Natural killer cell (primary cell): ENCODE data around the gene LNPEP. TPM values are rescaled to one million over a fixed set of nuclear protein-coding genes. Genes with fewer than 3 reads are reported as not detected.

Experiments
- ATAC-seq, 3 donors: fragments of 150-1000 bp in 2 of 3; fragments of 200-7000 bp in 1 of 3; cut with Tn5 transposase; 1 replicate in 1 of 3; 2 replicates in 2 of 3; pipeline ENCODE4 v1.10.0; 2021; ENCODE audit warnings: mild to moderate bottlenecking in 2 of 3, moderate library complexity in 2 of 3
- DNase-seq, 2 donors: peaks; one replicate each; pipeline versions ENCODE4 v3.0.0 to v3.0.0-alpha.2; 2013 to 2021; ENCODE audit warnings: mixed read lengths in 1 of 2
- H3K27ac ChIP-seq: one replicate; pipeline ENCODE4 v1.5.1; 2013; ENCODE audit warnings: mild to moderate bottlenecking, low read length
- H3K27me3 ChIP-seq: one replicate; pipeline ENCODE4 v1.6.1; 2013; ENCODE audit warnings: low read length; ENCODE audit not compliant: control insufficient read depth, insufficient read depth
- H3K36me3 ChIP-seq: one replicate; pipeline ENCODE4 v1.6.1; 2013; ENCODE audit warnings: low read length; ENCODE audit not compliant: control insufficient read depth, insufficient read depth
- H3K4me1 ChIP-seq: one replicate; pipeline ENCODE4 v1.6.1; 2013; ENCODE audit warnings: low read length; ENCODE audit not compliant: control insufficient read depth, insufficient read depth
- H3K4me3 ChIP-seq: one replicate; pipeline ENCODE4 v1.5.1; 2013; ENCODE audit warnings: low read length
- H3K9me3 ChIP-seq: one replicate; pipeline ENCODE4 v1.6.1; 2013; ENCODE audit warnings: low read length; ENCODE audit not compliant: control insufficient read depth, insufficient read depth
- H3K27ac Mint-ChIP-seq, 2 donors: one replicate each; pipeline ENCODE4 v1.8.0; 2022; ENCODE audit warnings: mild to moderate bottlenecking in 2 of 2, mixed read lengths in 2 of 2, moderate library complexity in 1 of 2
- H3K27me3 Mint-ChIP-seq, 2 donors: one replicate each; pipeline ENCODE4 v1.8.0; 2022; ENCODE audit warnings: low read depth in 2 of 2, mixed read lengths in 2 of 2
- H3K36me3 Mint-ChIP-seq: one replicate; pipeline ENCODE4 v1.8.0; 2022; ENCODE audit warnings: mixed read lengths
- H3K4me1 Mint-ChIP-seq, 2 donors: one replicate each; pipeline ENCODE4 v1.8.0; 2022; ENCODE audit warnings: mixed read lengths in 2 of 2
- H3K4me3 Mint-ChIP-seq: one replicate; pipeline ENCODE4 v1.8.0; 2022; ENCODE audit warnings: mild to moderate bottlenecking, moderate library complexity, mixed read lengths
- H3K9me3 Mint-ChIP-seq, 2 donors: one replicate each; pipeline ENCODE4 v1.8.0; 2022; ENCODE audit warnings: mixed read lengths in 2 of 2
- WGBS: methylation state at CpG from one replicate; pipeline ENCODE4 v1.1.7; 2013; ENCODE audit warnings: missing lambda C conversion rate; ENCODE audit not compliant: insufficient coverage; 5-methylcytosine and 5-hydroxymethylcytosine counted together
- intact Hi-C: fragments of 100-400 bp; cut with micrococcal nuclease; formaldehyde crosslinking; loops from one replicate; pipeline ENCODE4 v1.14.2; 2022
- total RNA-seq, 4 donors: library from RNA; stranded (reverse); fragments of 120-200 nt in 1 of 4; gene quantifications; one replicate each; pipeline versions ENCODE4 v1.2.3 to v1.2.4, GENCODE V29; 2013 to 2022
- TF ChIP-seq, protein P1 (sequence below): fragments of 200-600 bp; IDR thresholded peaks from one replicate; pipeline ENCODE4 v1.8.0; 2022; ENCODE audit warnings: antibody characterized with exemption

LNPEP gene
- total RNA-seq, 3 donors from 2014 or later (not counting 1 experiment from before 2014, with no cell fraction given): 126 to 162 (median 135) TPM

DNA sequence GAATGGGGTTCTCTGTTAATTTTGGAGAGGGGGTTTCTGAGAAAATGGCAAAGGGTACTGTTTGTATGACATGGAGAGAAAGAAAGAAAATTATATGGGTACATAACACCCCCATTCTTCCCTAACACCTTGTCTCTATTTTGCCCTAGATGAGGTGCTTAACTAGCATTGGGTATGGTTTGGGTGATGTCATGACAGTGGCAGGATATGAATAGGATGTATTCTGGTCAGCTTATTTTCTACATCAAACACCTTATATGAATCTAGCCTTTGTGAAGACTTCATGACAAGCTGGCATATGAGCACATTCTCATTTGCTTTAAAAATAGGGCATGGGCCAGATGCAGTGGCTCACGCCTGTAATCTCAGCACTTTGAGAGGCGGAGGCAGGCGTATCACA, 58.6 kb downstream of the LNPEP start:
- Histone ChIP-seq H3K4me3 (no peak overlapping the region), H3K27ac (no peak overlapping the region), H3K4me1 (peaks cover 3% of the 10 kb centered on the region), H3K9me3 (no peaks in the 10 kb centered on the region), H3K27me3 (no peaks in the 10 kb centered on the region), H3K36me3 (peaks cover 84% of the 10 kb centered on the region)
- H3K36me3 Mint-ChIP-seq: peaks cover 22% of the 10 kb centered on the region
- TF ChIP-seq, protein P1, sequence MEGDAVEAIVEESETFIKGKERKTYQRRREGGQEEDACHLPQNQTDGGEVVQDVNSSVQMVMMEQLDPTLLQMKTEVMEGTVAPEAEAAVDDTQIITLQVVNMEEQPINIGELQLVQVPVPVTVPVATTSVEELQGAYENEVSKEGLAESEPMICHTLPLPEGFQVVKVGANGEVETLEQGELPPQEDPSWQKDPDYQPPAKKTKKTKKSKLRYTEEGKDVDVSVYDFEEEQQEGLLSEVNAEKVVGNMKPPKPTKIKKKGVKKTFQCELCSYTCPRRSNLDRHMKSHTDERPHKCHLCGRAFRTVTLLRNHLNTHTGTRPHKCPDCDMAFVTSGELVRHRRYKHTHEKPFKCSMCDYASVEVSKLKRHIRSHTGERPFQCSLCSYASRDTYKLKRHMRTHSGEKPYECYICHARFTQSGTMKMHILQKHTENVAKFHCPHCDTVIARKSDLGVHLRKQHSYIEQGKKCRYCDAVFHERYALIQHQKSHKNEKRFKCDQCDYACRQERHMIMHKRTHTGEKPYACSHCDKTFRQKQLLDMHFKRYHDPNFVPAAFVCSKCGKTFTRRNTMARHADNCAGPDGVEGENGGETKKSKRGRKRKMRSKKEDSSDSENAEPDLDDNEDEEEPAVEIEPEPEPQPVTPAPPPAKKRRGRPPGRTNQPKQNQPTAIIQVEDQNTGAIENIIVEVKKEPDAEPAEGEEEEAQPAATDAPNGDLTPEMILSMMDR: no peak
- no peak overlapping the region for H3K4me3 Mint-ChIP-seq
- intact Hi-C loops: no loop called here
- DNase-seq: no peak
- H3K4me1 Mint-ChIP-seq: peaks cover 36 to 48% of the 10 kb centered on the region in 2 donors
- no peaks in the 10 kb centered on the region for H3K27me3 Mint-ChIP-seq
- peak overlapping the region; percentile 75 to 87 for H3K27ac Mint-ChIP-seq
- ATAC-seq: peak in 1 of 3 donors; percentile 44
- no peaks in the 10 kb centered on the region for H3K9me3 Mint-ChIP-seq
- 87% methylated on average over 3 of the region's 3 CpGs for WGBS

DNA sequence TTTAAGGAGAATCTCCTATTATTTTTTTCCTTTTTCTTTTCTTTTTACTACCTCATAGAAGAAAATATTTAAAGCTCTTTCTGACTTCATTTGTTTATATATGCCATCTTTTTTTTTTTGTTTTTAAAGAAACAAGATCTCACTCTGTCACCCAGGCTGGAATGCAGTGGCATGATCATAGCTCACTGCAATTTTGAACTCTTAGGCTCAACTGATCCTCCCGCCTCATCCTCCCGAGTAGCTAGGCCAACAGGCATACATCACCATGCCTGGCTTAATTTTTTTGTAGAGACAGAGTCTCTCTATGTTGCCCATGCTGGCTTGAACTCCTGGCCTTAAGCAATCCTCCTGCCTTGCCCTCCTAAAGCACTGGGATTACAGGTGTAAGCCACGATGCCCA, 59.5 kb downstream of the LNPEP start:
- intact Hi-C loops: no loop called here
- TF ChIP-seq, protein P1: no peak
- Mint-ChIP-seq H3K4me1 (peaks cover 36 to 48% of the 10 kb centered on the region in 2 donors), H3K36me3 (peaks cover 22% of the 10 kb centered on the region), H3K27ac (peak overlapping the region; percentile 75 to 87), H3K27me3 (no peaks in the 10 kb centered on the region), H3K4me3 (no peak overlapping the region), H3K9me3 (no peaks in the 10 kb centered on the region)
- WGBS: 92% methylated on average over 3 of the region's 3 CpGs
- Histone ChIP-seq H3K27me3 (no peaks in the 10 kb centered on the region), H3K4me1 (peaks cover 3% of the 10 kb centered on the region), H3K36me3 (peaks cover 85% of the 10 kb centered on the region), H3K4me3 (no peak overlapping the region), H3K27ac (no peak overlapping the region), H3K9me3 (no peaks in the 10 kb centered on the region)
- no peak for DNase-seq
- ATAC-seq: no peak

DNA sequence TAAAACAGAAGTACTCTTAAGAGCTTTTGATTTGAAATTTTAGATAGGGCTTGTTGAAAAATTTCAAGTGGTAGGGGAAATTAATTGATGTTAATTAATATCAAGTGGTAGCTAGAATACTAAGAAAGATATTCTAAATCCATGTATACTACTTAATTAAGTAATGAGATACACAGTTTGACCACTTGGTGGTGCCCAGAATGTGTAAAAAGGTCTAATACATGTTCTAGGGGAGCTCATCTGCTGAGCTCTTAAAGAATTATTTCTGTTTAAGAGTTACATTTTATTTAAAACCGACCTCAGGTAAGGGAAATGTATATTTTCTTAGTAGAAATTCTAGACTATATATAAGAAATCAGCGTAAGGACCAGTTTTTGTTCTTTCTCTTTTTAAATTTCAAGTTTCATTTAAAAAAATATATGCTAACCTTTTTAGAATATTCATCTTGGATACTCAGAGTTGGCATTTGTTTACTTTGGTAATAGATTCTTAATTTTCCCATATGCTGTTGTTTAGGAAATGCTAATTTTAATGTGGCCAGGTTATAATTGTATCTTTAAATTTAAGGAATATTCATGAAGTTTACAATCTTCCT, 61.5 kb downstream of the LNPEP start:
- Histone ChIP-seq H3K4me3 (no peak overlapping the region), H3K27ac (no peak overlapping the region), H3K4me1 (peaks cover 3% of the 10 kb centered on the region), H3K27me3 (no peaks in the 10 kb centered on the region), H3K36me3 (peaks cover 82% of the 10 kb centered on the region), H3K9me3 (no peaks in the 10 kb centered on the region)
- H3K36me3 Mint-ChIP-seq: peaks cover 12% of the 10 kb centered on the region
- ATAC-seq (peak; percentile 74 to 92 (median 88)), DNase-seq (peak in 1 of 2 donors; percentile 65)
- no peaks in the 10 kb centered on the region for H3K27me3 Mint-ChIP-seq
- H3K27ac Mint-ChIP-seq: peak overlapping the region in 1 of 2 donors; percentile 6
- no peaks in the 10 kb centered on the region for H3K9me3 Mint-ChIP-seq
- intact Hi-C loops: no loop called here
- no CpG with 5 or more reads among the region's 2 CpGs for WGBS
- H3K4me1 Mint-ChIP-seq: peaks cover 27 to 39% of the 10 kb centered on the region in 2 donors
- no peak overlapping the region for H3K4me3 Mint-ChIP-seq
- TF ChIP-seq, protein P1: peak; percentile 54

DNA sequence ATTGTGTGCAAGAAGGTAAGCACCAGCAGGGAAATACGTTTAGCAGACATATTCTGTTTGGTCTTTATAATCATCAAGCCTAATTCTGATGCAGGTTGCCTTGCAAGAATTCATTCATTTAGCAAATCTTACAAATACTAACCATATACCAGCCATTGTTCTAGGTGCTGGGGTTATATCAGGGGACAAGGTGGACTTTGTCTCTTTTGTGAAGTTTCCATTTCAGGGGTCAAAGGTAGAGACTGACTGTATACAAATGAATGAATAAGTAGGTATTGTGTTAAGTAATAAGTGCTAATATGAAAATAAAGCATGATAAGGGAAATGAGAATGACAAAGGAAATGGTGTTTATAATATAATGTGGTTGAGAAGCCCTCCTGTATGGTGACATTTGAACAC, 64.0 kb downstream of the LNPEP start:
- H3K9me3 Mint-ChIP-seq: no peaks in the 10 kb centered on the region
- no peaks in the 10 kb centered on the region for H3K27me3 ChIP-seq
- H3K4me3 ChIP-seq: no peak overlapping the region
- 83% methylated on average over 1 of the region's 1 CpG for WGBS
- no peak for ATAC-seq
- no peaks in the 10 kb centered on the region for H3K9me3 ChIP-seq
- peaks cover 12% of the 10 kb centered on the region for H3K36me3 Mint-ChIP-seq
- H3K4me1 Mint-ChIP-seq: peaks cover 27 to 34% of the 10 kb centered on the region in 2 donors
- H3K4me3 Mint-ChIP-seq: no peak overlapping the region
- intact Hi-C loops: no loop called here
- peaks cover 3% of the 10 kb centered on the region for H3K4me1 ChIP-seq
- no peak for DNase-seq
- H3K27me3 Mint-ChIP-seq: no peaks in the 10 kb centered on the region
- H3K36me3 ChIP-seq: peaks cover 84% of the 10 kb centered on the region
- TF ChIP-seq, protein P1: no peak
- H3K27ac Mint-ChIP-seq: no peak overlapping the region
- no peak overlapping the region for H3K27ac ChIP-seq
